GM19238 (cell line): ENCODE measurements around the gene SLC16A12.
"Not testable (repeated sequence)": the region's sequence is repeated elsewhere in the genome, so short reads cannot be mapped to it uniquely, and the experiment has no call there.

Experiments
- DNase-seq: peaks from one replicate; pipeline ENCODE4 v3.0.0; 2011; ENCODE audit warnings: low spot score; ENCODE audit not compliant: insufficient read length

SLC16A12 gene

GRCh38 chr10:89426230-89426868 lies 109.0 kb downstream of the SLC16A12 start:
- peak; percentile 7 for DNase-seq

GRCh38 chr10:89425000-89425399 lies 110.4 kb downstream of the SLC16A12 start:
- DNase-seq = no peak

DNA sequence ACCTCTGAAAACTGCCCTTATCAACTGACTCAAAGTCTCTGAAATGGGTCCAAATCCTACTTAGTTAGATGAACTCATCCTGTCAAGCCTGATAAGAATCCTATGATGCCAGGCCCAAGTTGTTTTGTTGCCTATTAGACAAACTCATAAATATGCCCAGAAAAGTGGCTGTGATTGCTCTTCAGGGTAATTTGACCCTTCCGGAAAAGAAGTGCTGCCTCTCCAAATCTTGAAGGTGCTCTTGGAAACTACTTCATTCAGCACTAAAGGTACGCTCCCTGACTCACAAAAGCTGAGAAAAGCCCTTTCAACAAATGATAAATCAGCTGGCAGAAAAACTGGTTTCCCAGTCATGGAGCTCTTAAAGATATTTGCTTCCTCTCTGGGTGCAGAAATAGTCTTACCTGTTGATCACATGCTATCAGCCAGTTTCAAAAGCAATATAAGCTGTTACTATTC lies 114.3 kb downstream of the SLC16A12 start:
- DNase-seq = no peak

- DNase-seq = no peak
Observed at GRCh38 chr10:89419548-89419947, 115.8 kb downstream of the SLC16A12 start.

GRCh38 chr10:89416465-89416864 lies 118.9 kb downstream of the SLC16A12 start:
- no peak for DNase-seq

GRCh38 chr10:89414879-89415821 lies 120.2 kb downstream of the SLC16A12 start:
- DNase-seq = peak; percentile 9

GRCh38 chr10:89414146-89414878 lies 121.1 kb downstream of the SLC16A12 start, which contains the start of gene IFIT5:
Gene IFIT5, plus strand, starts transcription at chr10:89414568. Its CDS starts 231 bp downstream, at chr10:89414799.
- DNase-seq = peak; percentile 64

DNA sequence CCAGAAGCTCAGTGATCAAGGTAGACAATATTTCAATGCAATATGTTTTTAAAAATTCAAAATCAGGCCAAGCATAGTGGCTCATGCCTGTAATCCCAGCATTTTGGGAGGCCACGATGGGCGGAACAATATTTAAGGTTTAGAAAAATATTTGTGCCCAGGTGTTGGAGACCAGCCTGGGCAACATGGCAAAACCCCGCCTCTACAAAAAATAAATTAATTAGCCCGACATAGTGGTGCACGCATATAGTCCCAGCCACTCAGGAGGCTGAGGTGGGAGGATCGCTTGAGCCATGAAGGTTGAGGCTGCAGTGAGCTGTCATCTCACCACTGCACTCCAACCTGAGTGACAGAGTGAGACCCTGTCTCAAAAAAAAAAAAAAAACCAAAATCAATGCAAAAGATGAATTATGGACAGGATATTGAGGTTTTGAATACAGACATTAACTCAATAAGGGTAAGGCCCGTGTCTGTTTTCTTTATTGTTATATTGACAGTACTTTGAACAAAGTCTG lies 121.9 kb downstream of the SLC16A12 start:
- DNase-seq = no peak

GRCh38 chr10:89412276-89412675 lies 123.1 kb downstream of the SLC16A12 start:
- DNase-seq = not testable (repeated sequence)

GRCh38 chr10:89411135-89411534 lies 124.3 kb downstream of the SLC16A12 start:
- DNase-seq = not testable (repeated sequence)

DNA sequence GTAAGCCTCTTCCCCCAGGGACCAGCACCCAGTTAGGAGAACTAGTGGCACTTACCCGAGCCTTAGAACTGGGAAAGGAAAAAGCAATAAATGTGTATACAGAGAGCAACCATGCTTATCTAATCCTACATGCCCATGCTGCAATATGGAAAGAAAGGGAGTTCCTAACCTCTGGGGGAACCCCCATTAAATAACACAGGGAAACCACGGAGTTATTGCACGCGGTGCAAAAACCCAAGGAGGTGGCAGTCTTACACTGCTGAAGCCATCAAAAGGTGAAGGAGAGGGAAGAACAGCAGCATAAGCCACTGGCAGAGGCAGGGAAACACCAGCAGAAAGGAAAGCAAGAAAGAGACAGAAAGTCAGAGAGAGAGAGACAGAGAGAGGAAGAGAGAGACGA lies 124.8 kb downstream of the SLC16A12 start:
- not testable (repeated sequence) for DNase-seq

GRCh38 chr10:89409282-89409681 lies 126.1 kb downstream of the SLC16A12 start:
- DNase-seq = not testable (repeated sequence)

- not testable (repeated sequence) for DNase-seq
Observed at GRCh38 chr10:89407792-89408191, 127.6 kb downstream of the SLC16A12 start.

DNA sequence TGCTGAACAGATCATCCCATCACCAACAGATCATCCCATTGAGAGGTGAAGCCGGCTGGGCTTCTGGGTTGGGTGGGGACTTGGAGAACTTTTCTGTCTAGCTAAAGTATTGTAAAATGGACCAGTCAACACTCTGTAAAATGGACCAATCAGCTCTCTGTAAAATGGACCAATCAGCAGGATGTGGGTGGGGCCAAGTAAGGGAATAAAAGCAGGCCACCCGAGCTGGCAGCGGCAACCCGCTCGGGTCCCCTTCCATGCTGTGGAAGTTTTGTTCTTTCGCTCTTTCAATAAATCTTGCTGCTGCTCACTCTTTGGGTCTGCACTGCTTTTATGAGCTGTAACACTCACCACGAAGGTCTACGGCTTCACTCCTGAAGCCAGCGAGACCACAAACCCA lies 129.2 kb downstream of the SLC16A12 start:
- DNase-seq = not testable (repeated sequence)

DNA sequence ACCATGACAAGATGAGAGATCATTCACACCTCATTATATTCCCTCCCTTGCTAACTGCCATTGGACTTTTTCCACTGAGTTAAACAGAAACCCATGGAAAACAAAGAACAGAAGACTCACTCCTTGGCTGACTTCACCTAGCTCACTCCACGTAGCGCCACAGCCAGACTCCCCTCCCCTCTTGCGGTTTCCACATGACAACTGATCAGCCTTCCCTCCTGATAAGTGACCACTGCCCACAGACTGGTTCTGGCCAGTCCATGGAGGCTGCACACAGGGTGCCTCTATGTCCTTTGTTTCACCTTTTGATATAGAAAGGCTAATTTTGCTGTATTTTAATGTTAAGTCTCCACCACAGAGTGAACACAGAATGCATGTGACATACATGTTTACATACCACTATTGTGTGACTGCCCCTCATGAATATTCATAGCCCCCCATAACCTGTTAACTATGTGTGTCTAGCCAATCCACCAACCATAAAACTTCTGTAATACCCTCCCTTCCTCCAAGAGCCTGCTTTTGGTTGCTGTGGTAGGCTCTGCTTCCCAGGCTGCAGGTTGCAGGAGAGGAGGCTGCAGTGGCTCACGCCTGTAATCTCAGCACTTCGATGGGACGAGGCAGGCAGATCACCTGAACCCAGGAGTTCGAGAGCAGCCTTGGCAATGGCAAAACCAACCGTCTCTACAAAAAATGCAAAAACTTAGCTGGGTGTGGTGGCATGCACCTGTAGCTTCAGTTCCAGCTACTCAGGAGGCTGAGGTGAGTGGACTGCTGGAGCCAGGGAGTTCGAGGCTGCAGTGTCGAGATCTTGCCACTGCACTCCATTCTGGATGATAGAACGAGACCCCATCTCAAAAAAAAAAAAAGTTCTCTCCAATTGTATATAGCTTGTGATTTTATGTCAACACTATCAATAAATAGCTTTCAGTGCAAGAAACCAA lies 131.0 kb downstream of the SLC16A12 start:
- no peak for DNase-seq

DNA sequence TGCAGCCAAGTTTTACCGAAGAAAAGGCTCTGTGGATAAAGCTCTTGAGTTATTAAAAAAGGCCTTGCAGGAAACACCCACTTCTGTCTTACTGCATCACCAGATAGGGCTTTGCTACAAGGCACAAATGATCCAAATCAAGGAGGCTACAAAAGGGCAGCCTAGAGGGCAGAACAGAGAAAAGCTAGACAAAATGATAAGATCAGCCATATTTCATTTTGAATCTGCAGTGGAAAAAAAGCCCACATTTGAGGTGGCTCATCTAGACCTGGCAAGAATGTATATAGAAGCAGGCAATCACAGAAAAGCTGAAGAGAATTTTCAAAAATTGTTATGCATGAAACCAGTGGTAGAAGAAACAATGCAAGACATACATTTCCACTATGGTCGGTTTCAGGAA lies 132.4 kb downstream of the SLC16A12 start:
- DNase-seq = no peak

DNA sequence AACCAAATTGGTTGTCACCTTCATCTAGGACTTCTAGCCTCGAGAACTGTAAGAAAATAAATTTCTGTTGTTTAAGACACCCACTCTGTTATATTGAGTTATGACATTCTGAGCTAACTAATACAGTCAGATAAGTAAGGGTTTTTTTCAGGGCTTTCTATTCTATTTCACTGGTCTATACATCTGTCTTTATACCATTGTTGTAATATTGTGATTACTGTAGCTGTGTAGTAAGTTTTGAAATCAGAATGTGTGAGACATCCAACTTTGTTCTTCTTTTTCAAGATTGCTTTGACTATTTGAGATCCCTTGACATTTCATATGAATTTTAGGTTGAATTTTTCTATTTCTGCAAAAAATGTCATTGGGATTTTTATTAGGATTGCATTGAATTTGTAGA lies 135.4 kb downstream of the SLC16A12 start:
- no peak for DNase-seq

GRCh38 chr10:89398003-89398749 lies 137.2 kb downstream of the SLC16A12 start:
- DNase-seq = no peak

DNA sequence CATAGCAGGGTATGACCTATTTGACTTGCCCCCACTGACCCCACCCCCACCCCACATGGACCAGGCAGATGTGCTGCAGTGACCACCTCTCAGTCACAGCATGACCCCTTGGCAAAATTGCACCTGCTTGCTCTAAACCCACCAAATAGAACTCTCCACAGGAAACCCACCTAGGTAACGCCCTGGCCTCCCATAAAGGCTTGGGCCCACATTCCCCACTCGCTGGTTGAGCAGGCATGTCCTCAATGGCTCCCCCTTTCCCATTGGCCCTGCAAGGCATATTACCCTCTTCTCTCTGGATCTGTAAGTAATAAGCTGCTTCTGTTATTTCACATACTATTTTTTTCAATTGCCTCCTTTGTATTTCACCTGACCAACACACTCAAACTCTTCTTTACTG lies 140.3 kb downstream of the SLC16A12 start:
- DNase-seq = no peak

- no peak for DNase-seq
Observed at GRCh38 chr10:89393898-89394297, 141.5 kb downstream of the SLC16A12 start.
